ENCODE results near the gene KRT77. TPM values are rescaled to one million over a fixed set of nuclear protein-coding genes. Genes with fewer than 3 reads are reported as not detected.

KRT77 gene
- total and polyA plus RNA-seq, 10 of the 15 experiments (the other 5 are each of a cell fraction or from before 2014, with no cell fraction given), result not detected

DNA sequence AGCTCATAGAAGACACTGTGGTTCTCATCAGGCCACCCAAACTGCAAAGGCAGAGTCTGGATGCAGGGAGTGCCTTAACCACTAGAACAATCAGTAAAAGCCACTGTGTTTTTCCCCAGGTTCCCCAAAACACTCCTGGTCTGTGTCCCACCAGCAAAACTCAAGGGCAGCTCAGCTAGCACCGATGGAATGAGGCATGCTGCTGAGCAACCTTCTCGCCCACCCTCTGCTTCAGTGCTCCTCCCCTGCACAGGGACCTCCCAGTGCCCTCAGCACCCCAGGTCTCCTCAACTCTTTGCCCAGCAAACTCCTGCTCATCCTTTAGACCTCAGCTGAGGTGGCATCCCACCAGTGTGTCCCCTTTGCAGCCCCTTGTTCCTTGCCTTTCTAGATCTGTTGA is 4.0 kb downstream of the KRT77 start:
- no peaks in the 10 kb centered on the region for H3K4me1 ChIP-seq (ENCODE audit: control insufficient read depth, insufficient read depth, low read length)
- no peak overlapping the region for H3K9ac ChIP-seq (ENCODE audit: control insufficient read depth, insufficient read depth, low read length)
- CTCF ChIA-PET, result interaction anchor here (0.7 kb wide), 1 partner anchor 12 kb away, joined by 3 read pairs; no protein-coding TSS in a partner anchor
- H3K4me2 ChIP-seq (ENCODE audit: control insufficient read depth, insufficient read depth), result no peak overlapping the region
- H4K20me1 ChIP-seq (ENCODE audit: control insufficient read depth, insufficient read depth), result no peaks in the 10 kb centered on the region
- POLR2A ChIA-PET, result no interaction called here
- TF ChIP-seq CREM (IDR thresholded peaks at IDR 0.05; ENCODE audit: low read depth), result no peak
- no peak for TF ChIP-seq ZNF274 (IDR thresholded peaks at IDR 0.05; ENCODE audit: insufficient read depth, insufficient read length)
- no peak for TF ChIP-seq ZBED1 (IDR thresholded peaks at IDR 0.05; ENCODE audit: borderline replicate concordance)
- TF ChIP-seq, protein P1, sequence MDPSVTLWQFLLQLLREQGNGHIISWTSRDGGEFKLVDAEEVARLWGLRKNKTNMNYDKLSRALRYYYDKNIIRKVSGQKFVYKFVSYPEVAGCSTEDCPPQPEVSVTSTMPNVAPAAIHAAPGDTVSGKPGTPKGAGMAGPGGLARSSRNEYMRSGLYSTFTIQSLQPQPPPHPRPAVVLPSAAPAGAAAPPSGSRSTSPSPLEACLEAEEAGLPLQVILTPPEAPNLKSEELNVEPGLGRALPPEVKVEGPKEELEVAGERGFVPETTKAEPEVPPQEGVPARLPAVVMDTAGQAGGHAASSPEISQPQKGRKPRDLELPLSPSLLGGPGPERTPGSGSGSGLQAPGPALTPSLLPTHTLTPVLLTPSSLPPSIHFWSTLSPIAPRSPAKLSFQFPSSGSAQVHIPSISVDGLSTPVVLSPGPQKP (IDR thresholded peaks at IDR 0.05; ENCODE audit: low read depth, low read length), result no peak
- no peak for TF ChIP-seq PAX5 (IDR thresholded peaks at IDR 0.05; ENCODE audit: borderline replicate concordance, low read depth, low read length)
- TF ChIP-seq, protein P2, sequence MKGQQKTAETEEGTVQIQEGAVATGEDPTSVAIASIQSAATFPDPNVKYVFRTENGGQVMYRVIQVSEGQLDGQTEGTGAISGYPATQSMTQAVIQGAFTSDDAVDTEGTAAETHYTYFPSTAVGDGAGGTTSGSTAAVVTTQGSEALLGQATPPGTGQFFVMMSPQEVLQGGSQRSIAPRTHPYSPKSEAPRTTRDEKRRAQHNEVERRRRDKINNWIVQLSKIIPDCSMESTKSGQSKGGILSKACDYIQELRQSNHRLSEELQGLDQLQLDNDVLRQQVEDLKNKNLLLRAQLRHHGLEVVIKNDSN (IDR thresholded peaks at IDR 0.05; ENCODE audit: borderline replicate concordance, extremely low read length, insufficient read depth, low read depth, low read length), result no peak
- no peak for TF ChIP-seq PML (IDR thresholded peaks at IDR 0.05; ENCODE audit: low read length)
- TF ChIP-seq NR2C1 (IDR thresholded peaks at IDR 0.05), result no peak
- no peak for TF ChIP-seq CBFB (IDR thresholded peaks at IDR 0.05; ENCODE audit: low read depth)
- no peak for TF ChIP-seq RUNX3 (IDR thresholded peaks at IDR 0.05; ENCODE audit: low read length)
- TF ChIP-seq MTA2 (IDR thresholded peaks at IDR 0.05; ENCODE audit: low read depth), result no peak
- no peak for TF ChIP-seq WRNIP1 (IDR thresholded peaks at IDR 0.05; ENCODE audit: borderline replicate concordance, low read depth, low read length)
- TF ChIP-seq, protein P3, sequence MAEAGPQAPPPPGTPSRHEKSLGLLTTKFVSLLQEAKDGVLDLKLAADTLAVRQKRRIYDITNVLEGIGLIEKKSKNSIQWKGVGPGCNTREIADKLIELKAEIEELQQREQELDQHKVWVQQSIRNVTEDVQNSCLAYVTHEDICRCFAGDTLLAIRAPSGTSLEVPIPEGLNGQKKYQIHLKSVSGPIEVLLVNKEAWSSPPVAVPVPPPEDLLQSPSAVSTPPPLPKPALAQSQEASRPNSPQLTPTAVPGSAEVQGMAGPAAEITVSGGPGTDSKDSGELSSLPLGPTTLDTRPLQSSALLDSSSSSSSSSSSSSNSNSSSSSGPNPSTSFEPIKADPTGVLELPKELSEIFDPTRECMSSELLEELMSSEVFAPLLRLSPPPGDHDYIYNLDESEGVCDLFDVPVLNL (IDR thresholded peaks at IDR 0.05; ENCODE audit: low read depth, low read length), result no peak
- TF ChIP-seq ZSCAN29 (IDR thresholded peaks at IDR 0.05), result no peak
- no peak for TF ChIP-seq SRF (IDR thresholded peaks at IDR 0.05; ENCODE audit: low read depth in 2 of 2, low read length in 2 of 2)
- no peak for TF ChIP-seq BMI1 (IDR thresholded peaks at IDR 0.05; ENCODE audit: borderline replicate concordance)
- TF ChIP-seq SUPT20H (IDR thresholded peaks at IDR 0.05; ENCODE audit: borderline replicate concordance, control insufficient read depth, low read depth, low read length), result no peak
- no peak for TF ChIP-seq POU2F2 (IDR thresholded peaks at IDR 0.05; ENCODE audit: borderline replicate concordance, low read depth, low read length)
- H3K4me3 ChIP-seq, result no peak overlapping the region
- FAIRE-seq, result no peak
- no peak for ATAC-seq
- no TSS peak for BruUV-seq (replicated peaks)
- H3K27me3 ChIP-seq (replicated peaks in 1 of 2; ENCODE audit: control insufficient read depth in 2 of 2, insufficient read depth in 2 of 2, low read length in 1 of 2), result peaks cover 1 to 2% of the 10 kb centered on the region in 2 experiments; a peak in 2 of 4 replicates
- DNase-seq (ENCODE audit: low read depth, low spot score), result no peak
- in situ Hi-C loops (cut with MboI), result no loop called here
- no peaks in the 10 kb centered on the region for H3K9me3 ChIP-seq (replicated peaks; ENCODE audit: control insufficient read depth, insufficient read depth, low read length)
- no peak overlapping the region for H3K27ac ChIP-seq (ENCODE audit: control insufficient read depth, insufficient read depth)
- WGBS (ENCODE audit: insufficient coverage, insufficient replicate concordance, low lambda C conversion rate, missing lambda C conversion rate), result 0% methylated on average over 2 of the region's 2 CpGs
- no peaks in the 10 kb centered on the region for H3K36me3 ChIP-seq (ENCODE audit: control insufficient read depth in 2 of 2, insufficient read depth in 2 of 2, low read length in 1 of 2)
- SMC1A ChIA-PET (ENCODE audit: uncharacterized antibody, unreplicated experiment), result no interaction called here
- no peak overlapping the region for H2AFZ ChIP-seq (ENCODE audit: control insufficient read depth, low read depth, low read length)
- H3K79me2 ChIP-seq (ENCODE audit: control insufficient read depth, insufficient read depth, low read length), result no peaks in the 10 kb centered on the region
- RAD21 ChIA-PET (ENCODE audit: unreplicated experiment), result no interaction called here
- intact Hi-C loops (cut with micrococcal nuclease; ENCODE audit: unreplicated experiment), result no loop called here

Data from GM12878 (cell line).